SK-N-MC (cell line): Measurements from ENCODE around the gene KRT16.

Source experiments
- EZH2 ChIP-seq: fragments of 200-600 bp; sonication (generic); IDR thresholded peaks from one replicate; pipeline ENCODE4 v1.6.1; 2017; ENCODE audit warnings: antibody characterized with exemption
- FOXP2 ChIP-seq: optimal IDR thresholded peaks from 2 replicates; pipeline ENCODE3; 2011; ENCODE audit warnings: mild to moderate bottlenecking, moderate library complexity; ENCODE audit not compliant: insufficient read depth; ENCODE audit errors: extremely low read length, control extremely low read depth
- POLR2AphosphoS5 ChIP-seq: IDR thresholded peaks from 2 replicates; pipeline ENCODE4 v1.6.1; 2012; ENCODE audit warnings: mild to moderate bottlenecking, low read depth, low read length, borderline replicate concordance

- TF ChIP-seq EZH2 = no peak
- no peak for TF ChIP-seq POLR2AphosphoS5
- TF ChIP-seq FOXP2 = no peak
Measured at GRCh38 chr17:41642252-41643156, 29.9 kb upstream of the KRT16 start.
